ENCODE results near the gene PCK2.

The PCK2 gene

DNA sequence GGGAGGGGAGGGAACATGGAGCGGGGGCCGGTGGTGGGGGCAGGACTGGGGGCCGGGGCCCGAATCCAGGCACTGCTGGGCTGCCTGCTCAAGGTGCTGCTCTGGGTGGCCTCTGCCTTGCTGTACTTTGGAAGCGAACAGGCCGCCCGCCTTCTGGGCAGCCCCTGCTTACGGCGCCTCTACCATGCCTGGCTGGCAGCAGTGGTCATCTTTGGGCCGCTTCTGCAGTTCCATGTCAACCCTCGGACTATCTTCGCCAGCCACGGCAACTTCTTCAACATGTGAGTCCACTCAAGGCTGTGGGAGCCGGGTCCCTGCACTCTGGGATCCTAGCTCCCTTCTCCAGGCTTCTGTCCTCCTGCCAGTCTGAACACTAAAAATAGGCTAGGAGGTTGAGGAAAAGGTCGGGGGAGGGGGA lies 37.4 kb downstream of the PCK2 start:
- Histone ChIP-seq H3K4me1 (ENCODE audit: insufficient read depth, insufficient read length) (peaks cover 7% of the 10 kb centered on the region), H3K9ac (ENCODE audit: insufficient read length, low read depth) (no peak overlapping the region), H3K9me3 (ENCODE audit: insufficient read depth, low read length) (no peaks in the 10 kb centered on the region), H3K36me3 (ENCODE audit: insufficient read depth, insufficient read length, low read length) (no peaks in the 10 kb centered on the region), H3K4me3 (ENCODE audit: insufficient read length, low read depth) (no peak overlapping the region), H3K27me3 (ENCODE audit: insufficient read depth, insufficient read length) (peaks cover 4% of the 10 kb centered on the region)
- TF ChIP-seq SUZ12 (IDR thresholded peaks at IDR 0.05; ENCODE audit: extremely low read depth, insufficient read depth, insufficient read length), result no peak
- TF ChIP-seq ZNF274 (IDR thresholded peaks at IDR 0.05; ENCODE audit: low read depth, low read length), result no peak
- no peak for TF ChIP-seq YY1 (IDR thresholded peaks at IDR 0.05; ENCODE audit: insufficient read depth, insufficient read length)
- DNase-seq (ENCODE audit: low read depth, low spot score), result no peak

GRCh38 chr14:24132061-24132685 lies 38.1 kb downstream of the PCK2 start:
- no peak for DNase-seq (ENCODE audit: low read depth, low spot score)
- TF ChIP-seq ZNF274 (IDR thresholded peaks at IDR 0.05; ENCODE audit: low read depth, low read length) (no peak), YY1 (IDR thresholded peaks at IDR 0.05; ENCODE audit: insufficient read depth, insufficient read length) (no peak), SUZ12 (IDR thresholded peaks at IDR 0.05; ENCODE audit: extremely low read depth, insufficient read depth, insufficient read length) (no peak)
- Histone ChIP-seq H3K4me1 (ENCODE audit: insufficient read depth, insufficient read length) (peaks cover 7% of the 10 kb centered on the region), H3K9me3 (ENCODE audit: insufficient read depth, low read length) (no peaks in the 10 kb centered on the region), H3K4me3 (ENCODE audit: insufficient read length, low read depth) (no peak overlapping the region), H3K36me3 (ENCODE audit: insufficient read depth, insufficient read length, low read length) (no peaks in the 10 kb centered on the region), H3K9ac (ENCODE audit: insufficient read length, low read depth) (no peak overlapping the region), H3K27me3 (ENCODE audit: insufficient read depth, insufficient read length) (peaks cover 4% of the 10 kb centered on the region)

DNA sequence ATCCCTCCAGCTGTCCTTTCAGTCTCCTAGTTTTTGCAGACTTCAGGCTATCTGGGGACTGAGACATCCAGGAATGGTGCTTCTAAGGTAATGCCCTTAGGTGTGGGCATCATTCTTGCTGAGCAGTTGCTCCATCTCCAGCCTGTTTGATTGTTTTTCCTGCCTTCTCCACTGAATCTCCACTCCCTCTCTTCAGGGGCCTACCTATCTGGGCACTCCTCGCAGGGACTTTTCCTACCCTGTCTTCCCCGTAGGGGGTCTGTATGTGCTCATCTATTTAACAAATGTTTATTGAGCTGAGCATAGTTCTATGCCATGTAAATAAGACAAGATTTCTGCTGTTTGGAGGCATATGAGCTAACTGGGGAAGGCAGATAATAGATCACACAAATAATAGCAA lies 38.9 kb downstream of the PCK2 start:
- Histone ChIP-seq H3K27me3 (ENCODE audit: insufficient read depth, insufficient read length) (peaks cover 4% of the 10 kb centered on the region), H3K36me3 (ENCODE audit: insufficient read depth, insufficient read length, low read length) (peaks cover 8% of the 10 kb centered on the region), H3K4me1 (ENCODE audit: insufficient read depth, insufficient read length) (peaks cover 7% of the 10 kb centered on the region), H3K9ac (ENCODE audit: insufficient read length, low read depth) (no peak overlapping the region), H3K4me3 (ENCODE audit: insufficient read length, low read depth) (no peak overlapping the region), H3K9me3 (ENCODE audit: insufficient read depth, low read length) (no peaks in the 10 kb centered on the region)
- no peak for TF ChIP-seq YY1 (IDR thresholded peaks at IDR 0.05; ENCODE audit: insufficient read depth, insufficient read length)
- no peak for TF ChIP-seq SUZ12 (IDR thresholded peaks at IDR 0.05; ENCODE audit: extremely low read depth, insufficient read depth, insufficient read length)
- TF ChIP-seq ZNF274 (IDR thresholded peaks at IDR 0.05; ENCODE audit: low read depth, low read length), result no peak
- no peak for DNase-seq (ENCODE audit: low read depth, low spot score)

- DNase-seq (ENCODE audit: low read depth, low spot score), result no peak
- H3K27me3 ChIP-seq (ENCODE audit: insufficient read depth, insufficient read length), result peaks cover 4% of the 10 kb centered on the region
- TF ChIP-seq ZNF274 (IDR thresholded peaks at IDR 0.05; ENCODE audit: low read depth, low read length) (no peak), YY1 (IDR thresholded peaks at IDR 0.05; ENCODE audit: insufficient read depth, insufficient read length) (no peak), SUZ12 (IDR thresholded peaks at IDR 0.05; ENCODE audit: extremely low read depth, insufficient read depth, insufficient read length) (no peak)
Measured at GRCh38 chr14:24133735-24134134, 39.6 kb downstream of the PCK2 start.

DNA sequence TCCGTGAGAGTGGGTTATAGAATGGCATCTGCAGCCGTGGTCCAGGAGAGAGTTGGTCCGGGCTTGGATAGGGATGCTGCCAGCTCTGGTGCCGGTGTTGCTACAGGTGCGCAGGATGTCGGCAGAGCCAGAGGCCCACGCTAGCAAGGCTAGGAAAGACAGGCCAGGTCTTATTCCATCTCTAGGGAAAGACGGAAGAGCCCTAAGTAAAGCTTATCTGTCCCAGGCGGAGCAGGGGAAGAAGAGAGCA lies 41.4 kb downstream of the PCK2 start:
- DNase-seq (ENCODE audit: low read depth, low spot score), result no peak
- Histone ChIP-seq H3K4me1 (ENCODE audit: insufficient read depth, insufficient read length) (peaks cover 7% of the 10 kb centered on the region), H3K9ac (ENCODE audit: insufficient read length, low read depth) (peak overlapping the region; percentile 72), H3K9me3 (ENCODE audit: insufficient read depth, low read length) (no peaks in the 10 kb centered on the region), H3K27me3 (ENCODE audit: insufficient read depth, insufficient read length) (peaks cover 4% of the 10 kb centered on the region), H3K36me3 (ENCODE audit: insufficient read depth, insufficient read length, low read length) (peaks cover 25% of the 10 kb centered on the region), H3K4me3 (ENCODE audit: insufficient read length, low read depth) (peak overlapping the region; percentile 66)
- TF ChIP-seq ZNF274 (IDR thresholded peaks at IDR 0.05; ENCODE audit: low read depth, low read length) (no peak), SUZ12 (IDR thresholded peaks at IDR 0.05; ENCODE audit: extremely low read depth, insufficient read depth, insufficient read length) (no peak), YY1 (IDR thresholded peaks at IDR 0.05; ENCODE audit: insufficient read depth, insufficient read length) (no peak)

More at GRCh38 chr14:24133735-24134134, 39.6 kb downstream of the PCK2 start:
- Histone ChIP-seq H3K9me3 (ENCODE audit: insufficient read depth, low read length) (no peaks in the 10 kb centered on the region), H3K4me1 (ENCODE audit: insufficient read depth, insufficient read length) (peaks cover 7% of the 10 kb centered on the region), H3K4me3 (ENCODE audit: insufficient read length, low read depth) (no peak overlapping the region), H3K36me3 (ENCODE audit: insufficient read depth, insufficient read length, low read length) (peaks cover 15% of the 10 kb centered on the region), H3K9ac (ENCODE audit: insufficient read length, low read depth) (no peak overlapping the region)

DNA sequence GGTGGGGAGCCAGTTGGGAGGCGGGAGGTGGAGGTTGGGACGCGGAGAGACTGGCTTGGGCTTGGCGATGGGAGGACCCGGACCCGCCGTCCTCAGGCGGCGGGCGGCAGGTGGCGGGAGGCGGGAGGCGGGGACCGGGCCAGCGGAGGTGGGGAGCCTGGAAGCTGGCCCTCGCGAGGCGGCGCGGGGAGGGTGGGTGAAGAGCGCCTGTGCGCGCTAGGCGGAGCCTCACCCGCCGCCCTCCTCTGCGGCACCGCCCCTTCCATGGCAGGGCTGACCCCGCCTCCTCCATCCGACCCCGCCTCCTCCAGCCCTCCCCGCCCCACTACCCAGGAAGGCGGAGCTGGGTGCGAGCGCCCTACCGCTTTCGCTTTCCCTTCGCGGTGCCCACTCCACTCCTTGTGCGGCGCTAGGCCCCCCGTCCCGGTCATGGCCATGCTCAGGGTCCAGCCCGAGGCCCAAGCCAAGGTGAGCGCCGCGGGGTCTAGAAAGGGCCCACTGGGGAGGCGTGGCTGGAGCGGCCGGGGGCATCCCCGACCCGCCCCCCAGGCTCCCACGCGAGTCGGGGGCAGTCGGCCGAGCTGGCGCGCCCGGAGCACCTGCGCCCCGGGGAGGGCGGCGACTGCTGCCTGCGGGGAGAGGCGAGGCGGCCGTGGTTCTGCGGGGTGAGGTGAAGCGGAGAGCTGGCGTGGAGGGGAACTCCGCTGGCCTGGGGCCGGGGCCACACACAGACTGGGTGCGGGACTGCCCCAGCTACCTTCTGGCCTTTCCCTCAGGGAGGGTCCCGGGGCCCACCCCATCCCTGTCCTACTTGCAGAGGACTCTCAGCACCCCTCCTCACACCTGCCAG lies 41.9 kb downstream of the PCK2 start, which contains the start of gene PSME1:
TSS of gene PSME1 (plus strand) at position 361 of the 850 bp plus-strand sequence. CDS start at position 430, 69 bp downstream.
- TF ChIP-seq YY1 (IDR thresholded peaks at IDR 0.05; ENCODE audit: insufficient read depth, insufficient read length) (no peak), SUZ12 (IDR thresholded peaks at IDR 0.05; ENCODE audit: extremely low read depth, insufficient read depth, insufficient read length) (no peak), ZNF274 (IDR thresholded peaks at IDR 0.05; ENCODE audit: low read depth, low read length) (no peak)
- Histone ChIP-seq H3K9me3 (ENCODE audit: insufficient read depth, low read length) (no peaks in the 10 kb centered on the region), H3K4me3 (ENCODE audit: insufficient read length, low read depth) (peak within 1 kb of the TSS; percentile 66), H3K9ac (ENCODE audit: insufficient read length, low read depth) (peak within 1 kb of the TSS; percentile 77), H3K27me3 (ENCODE audit: insufficient read depth, insufficient read length) (peaks cover 4% of the 10 kb centered on the region), H3K4me1 (ENCODE audit: insufficient read depth, insufficient read length) (peaks cover 7% of the 10 kb centered on the region), H3K36me3 (ENCODE audit: insufficient read depth, insufficient read length, low read length) (peaks cover 25% of the 10 kb centered on the region)
- DNase-seq (ENCODE audit: low read depth, low spot score), result no peak

All from NT2/D1 (cell line).